Stomach (tissue), 9 donors: Measurements from ENCODE around the gene SLC1A6. TPM values are rescaled to one million over a fixed set of nuclear protein-coding genes. Genes with fewer than 3 reads are reported as not detected.
"Not testable (repeated sequence)": the region's sequence is repeated elsewhere in the genome, so short reads cannot be mapped to it uniquely, and the experiment has no call there.

ENCODE experiments used
- DNase-seq, 2 donors: peaks; one replicate each; pipeline versions ENCODE4 v3.0.0 to v3.0.0-alpha.2; 2013 to 2019
- H3K27ac ChIP-seq, 5 donors: fragments of 200-600 bp in 4 of 5; sonication (generic) in 4 of 5; one replicate each; pipeline ENCODE4 v1.5.1; 2013 to 2019; ENCODE audit warnings: mild to moderate bottlenecking in 1 of 5, moderate library complexity in 1 of 5
- H3K27me3 ChIP-seq, 3 donors: fragments of 200-600 bp; sonication (generic); one replicate each; pipeline ENCODE4 v1.5.1; 2017 to 2019; ENCODE audit warnings: mixed run types in 1 of 3
- H3K36me3 ChIP-seq, 4 donors: fragments of 200-600 bp; sonication (generic); 1 replicate in 3 of 4; 2 replicates in 1 of 4; pipeline ENCODE4 v1.5.1; 2016 to 2019
- H3K4me1 ChIP-seq, 4 donors: fragments of 200-600 bp; sonication (generic); one replicate each; pipeline ENCODE4 v1.5.1; 2016 to 2019
- H3K4me3 ChIP-seq, 4 donors: fragments of 200-600 bp; sonication (generic) in 3 of 4; one replicate each; pipeline ENCODE4 v1.5.1; 2016 to 2019; ENCODE audit warnings: mild to moderate bottlenecking in 1 of 4
- H3K9me3 ChIP-seq, 4 donors: fragments of 200-600 bp; sonication (generic); one replicate each; pipeline ENCODE4 v1.5.1; 2016 to 2019
- CTCF ChIP-seq, 7 experiments: fragments of 450-650 bp in 4 of 7; fragments of 200-600 bp in 3 of 7; sonication (generic) in 3 of 7; IDR thresholded peaks; one replicate each; pipeline ENCODE4 v1.5.1; 2016 to 2019; ENCODE audit warnings: antibody characterized with exemption in 7 of 7, control low read depth in 2 of 7, mild to moderate bottlenecking in 1 of 7
- EP300 ChIP-seq: sonication (generic); formaldehyde crosslinking; IDR thresholded peaks from one replicate; pipeline ENCODE4 v1.6.1; 2017; ENCODE audit warnings: antibody characterized with exemption
- POLR2A ChIP-seq, 4 donors: fragments of 450-650 bp; IDR thresholded peaks; one replicate each; pipeline ENCODE4 v1.6.1; 2016; ENCODE audit warnings: antibody characterized with exemption in 4 of 4, control low read depth in 2 of 4, mild to moderate bottlenecking in 1 of 4, moderate library complexity in 1 of 4
- POLR2AphosphoS5 ChIP-seq, 3 donors: sonication (generic); formaldehyde crosslinking; IDR thresholded peaks; one replicate each; pipeline ENCODE4 v1.6.1; 2016; ENCODE audit warnings: antibody characterized with exemption in 3 of 3
- WGBS, 5 donors: extraction: QIAGEN DNeasy Blood & Tissue Kit in 3 of 5; methylation state at CpG; one replicate each; pipeline versions ENCODE4 v1.1.5 to v1.1.7; 2013 to 2018; 5-methylcytosine and 5-hydroxymethylcytosine counted together
- intact Hi-C: fragments of 100-400 bp; cut with DNase I; formaldehyde crosslinking; loops from one replicate; pipeline ENCODE4 v1.15.1; 2023; ENCODE audit warnings: low total_unique reads
- polyA plus RNA-seq, 3 donors: library from polyadenylated mRNA; stranded (reverse); fragments of 200-250 nt; gene quantifications; one replicate each; pipeline ENCODE4 v1.2.3, GENCODE V29; 2013
- total RNA-seq, 5 donors: library from RNA; depleted of rRNA; stranded (reverse); fragments of >200 nt; gene quantifications; one replicate each; pipeline versions ENCODE4 v1.1.0 to v1.2.3, GENCODE V29; 2014 to 2016
- donor health status: healthy with polysubstance abuse.
- donor health status: Bipolar disorder and iron deficiency.
- donor health status: healthy.

Gene SLC1A6
- total and polyA plus RNA-seq, 8 donors, result 0.37 TPM; not detected in 7

GRCh38 chr19:15021286-15022007 lies 41.8 kb upstream of the SLC1A6 start:
- Histone ChIP-seq H3K27me3 (peaks cover 0 to 77% (median 14%) of the 10 kb centered on the region in 3 donors), H3K27ac (no peak overlapping the region), H3K9me3 (no peaks in the 10 kb centered on the region), H3K4me3 (no peak overlapping the region), H3K4me1 (no peaks in the 10 kb centered on the region), H3K36me3 (no peaks in the 10 kb centered on the region)
- TF ChIP-seq POLR2AphosphoS5 (IDR thresholded peaks at IDR 0.05) (no peak), CTCF (IDR thresholded peaks at IDR 0.05) (no peak), EP300 (no peak), POLR2A (IDR thresholded peaks at IDR 0.05) (no peak)
- 74 to 85% (median 79%) methylated on average over 43 to 45 of the region's 45 CpGs for WGBS, 5 donors
- intact Hi-C loops, result no loop called here
- DNase-seq, result no peak

- H3K27me3 ChIP-seq, result peaks cover 0 to 80% (median 14%) of the 10 kb centered on the region in 3 donors
- intact Hi-C loops, H3K4me3 ChIP-seq, DNase-seq, H3K4me1 ChIP-seq, H3K27ac ChIP-seq, H3K9me3 ChIP-seq, H3K36me3 ChIP-seq: not testable (repeated sequence)
- 46 to 57% (median 49%) methylated on average over 3 of the region's 3 CpGs for WGBS, 5 donors
Measured at GRCh38 chr19:15018836-15019235, 39.2 kb upstream of the SLC1A6 start.

GRCh38 chr19:15015946-15016542 lies 36.4 kb upstream of the SLC1A6 start:
- no peak overlapping the region for H3K4me3 ChIP-seq
- H3K36me3 ChIP-seq, result no peaks in the 10 kb centered on the region
- peaks cover 0 to 80% (median 12%) of the 10 kb centered on the region in 3 donors for H3K27me3 ChIP-seq
- peaks cover 0 to 4% (median 1%) of the 10 kb centered on the region in 4 donors for H3K9me3 ChIP-seq
- H3K4me1 ChIP-seq, result peaks cover 0 to 1% (median 0%) of the 10 kb centered on the region in 4 donors
- 35 to 39% (median 36%) methylated on average over 17 to 18 of the region's 18 CpGs for WGBS, 5 donors
- intact Hi-C loops, result no loop called here
- H3K27ac ChIP-seq, result no peak overlapping the region
- no peak for TF ChIP-seq CTCF (IDR thresholded peaks at IDR 0.05)
- peak in 1 of 2 donors; percentile 54 for DNase-seq

- no peak overlapping the region for H3K4me3 ChIP-seq
- H3K27me3 ChIP-seq, result peaks cover 0 to 82% (median 21%) of the 10 kb centered on the region in 3 donors
- peaks cover 0 to 6% (median 0%) of the 10 kb centered on the region in 4 donors for H3K4me1 ChIP-seq
- peaks cover 0 to 9% (median 2%) of the 10 kb centered on the region in 4 donors for H3K9me3 ChIP-seq
- no peak for TF ChIP-seq CTCF (IDR thresholded peaks at IDR 0.05)
- TF ChIP-seq POLR2AphosphoS5 (IDR thresholded peaks at IDR 0.05), result no peak
- no peak for TF ChIP-seq POLR2A (IDR thresholded peaks at IDR 0.05)
- no peak for TF ChIP-seq EP300
- no peaks in the 10 kb centered on the region for H3K36me3 ChIP-seq
- intact Hi-C loops, result no loop called here
- no peak for DNase-seq
- no peak overlapping the region for H3K27ac ChIP-seq
- 10 to 14% (median 12%) methylated on average over 10 to 11 of the region's 11 CpGs for WGBS, 5 donors
Measured at GRCh38 chr19:15014579-15014978, 34.9 kb upstream of the SLC1A6 start.
